ENCODE data around the gene ITGB5. TPM values are rescaled to one million over a fixed set of nuclear protein-coding genes. Genes with fewer than 3 reads are reported as not detected.
A peak's percentile ranks its signal among the peaks of the same experiment; 100 is the strongest.

Gene ITGB5, protein sequence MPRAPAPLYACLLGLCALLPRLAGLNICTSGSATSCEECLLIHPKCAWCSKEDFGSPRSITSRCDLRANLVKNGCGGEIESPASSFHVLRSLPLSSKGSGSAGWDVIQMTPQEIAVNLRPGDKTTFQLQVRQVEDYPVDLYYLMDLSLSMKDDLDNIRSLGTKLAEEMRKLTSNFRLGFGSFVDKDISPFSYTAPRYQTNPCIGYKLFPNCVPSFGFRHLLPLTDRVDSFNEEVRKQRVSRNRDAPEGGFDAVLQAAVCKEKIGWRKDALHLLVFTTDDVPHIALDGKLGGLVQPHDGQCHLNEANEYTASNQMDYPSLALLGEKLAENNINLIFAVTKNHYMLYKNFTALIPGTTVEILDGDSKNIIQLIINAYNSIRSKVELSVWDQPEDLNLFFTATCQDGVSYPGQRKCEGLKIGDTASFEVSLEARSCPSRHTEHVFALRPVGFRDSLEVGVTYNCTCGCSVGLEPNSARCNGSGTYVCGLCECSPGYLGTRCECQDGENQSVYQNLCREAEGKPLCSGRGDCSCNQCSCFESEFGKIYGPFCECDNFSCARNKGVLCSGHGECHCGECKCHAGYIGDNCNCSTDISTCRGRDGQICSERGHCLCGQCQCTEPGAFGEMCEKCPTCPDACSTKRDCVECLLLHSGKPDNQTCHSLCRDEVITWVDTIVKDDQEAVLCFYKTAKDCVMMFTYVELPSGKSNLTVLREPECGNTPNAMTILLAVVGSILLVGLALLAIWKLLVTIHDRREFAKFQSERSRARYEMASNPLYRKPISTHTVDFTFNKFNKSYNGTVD
- total RNA-seq: 10.4 TPM

DNA sequence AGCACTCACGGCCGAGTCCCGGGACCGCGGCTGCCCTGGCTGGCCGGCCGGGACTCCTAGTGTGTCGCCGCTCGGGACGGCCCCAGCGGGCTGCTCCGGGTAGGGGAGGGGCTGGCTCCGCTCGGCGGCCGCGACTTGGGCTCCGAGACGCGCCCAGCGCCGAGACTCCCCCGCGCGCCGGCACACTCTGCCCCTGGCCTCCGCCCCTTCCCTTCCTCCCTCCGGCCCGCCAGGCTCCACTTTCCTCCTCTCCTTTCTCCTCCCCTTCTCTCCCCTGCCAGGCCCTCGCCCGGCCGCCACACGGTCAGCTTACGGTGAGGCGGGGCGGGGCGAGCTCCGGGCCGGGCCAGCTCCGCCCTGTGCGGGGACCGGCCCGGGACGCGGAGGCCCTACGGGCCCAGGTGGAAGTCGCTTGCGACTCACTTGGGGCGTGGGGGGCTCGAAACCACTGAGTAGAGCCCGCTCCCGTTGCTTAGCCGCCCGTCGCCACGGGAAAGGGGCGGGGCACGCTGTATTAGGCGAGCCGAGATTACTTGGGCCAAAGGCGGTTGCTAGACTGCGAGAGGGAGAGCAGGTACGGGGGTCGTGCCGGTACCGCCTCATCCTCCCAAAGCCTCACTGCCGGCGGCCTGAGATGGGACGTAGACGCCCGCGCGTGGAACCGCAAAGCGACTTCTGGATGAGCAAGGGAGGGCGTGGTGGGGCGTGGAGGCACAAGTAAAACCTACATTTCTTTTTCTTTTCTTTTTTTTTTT, at the start of gene ITGB5:
Gene ITGB5 (minus strand): TSS at position 189 of the 755 bp plus-strand sequence. CDS start 365 bp downstream, outside the sequence.
- Histone ChIP-seq H3K4me3 (ENCODE audit: low read length) (peak within 1 kb of the TSS; percentile 33), H3K4me1 (ENCODE audit: insufficient read depth, low read length) (peaks cover 9% of the 10 kb centered on the region)

DNA sequence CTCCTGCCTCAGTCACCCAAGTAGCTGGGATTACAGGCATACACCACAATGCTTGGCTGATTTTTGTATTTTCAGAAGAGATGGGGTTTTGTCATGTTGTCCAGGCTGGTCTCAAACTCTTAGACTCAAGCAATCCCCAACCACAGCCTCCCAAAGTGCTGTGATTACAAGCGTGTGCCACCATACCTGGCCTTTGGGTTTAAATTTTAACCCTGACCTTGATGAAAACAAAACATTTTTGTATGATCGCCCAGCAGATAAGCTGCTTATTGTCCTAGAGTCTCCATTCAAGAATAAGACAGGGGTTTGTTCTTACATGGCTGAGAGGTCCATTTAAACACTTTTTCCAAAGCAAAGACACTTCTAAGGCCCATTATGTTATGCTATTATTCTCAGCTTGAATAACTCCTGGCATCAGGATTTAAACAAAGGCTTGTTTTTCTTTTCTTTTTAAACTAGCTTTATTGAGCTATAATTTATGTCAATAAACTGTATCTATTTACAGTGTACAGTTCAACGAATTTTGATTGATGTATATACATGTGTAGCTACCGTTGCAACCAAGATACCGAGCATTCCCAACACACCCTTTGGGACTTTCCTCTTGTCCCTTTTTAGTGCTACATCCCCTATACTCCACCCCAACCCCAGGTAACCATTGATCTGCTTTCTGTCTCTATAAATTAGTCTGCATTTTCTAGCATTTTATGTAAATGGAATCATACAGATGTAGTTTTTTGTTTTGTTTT, 48.8 kb upstream of the ITGB5 start:
- Histone ChIP-seq H3K9me3 (ENCODE audit: low read depth, low read length) (no peaks in the 10 kb centered on the region), H3K4me1 (ENCODE audit: insufficient read depth, low read length) (no peaks in the 10 kb centered on the region), H3K27me3 (ENCODE audit: insufficient read depth, low read length) (no peaks in the 10 kb centered on the region)

More for the DNA sequence above, at the start of gene ITGB5:
- Histone ChIP-seq H3K9me3 (ENCODE audit: low read depth, low read length) (no peaks in the 10 kb centered on the region), H3K27me3 (ENCODE audit: insufficient read depth, low read length) (peaks cover 45% of the 10 kb centered on the region)

DNA sequence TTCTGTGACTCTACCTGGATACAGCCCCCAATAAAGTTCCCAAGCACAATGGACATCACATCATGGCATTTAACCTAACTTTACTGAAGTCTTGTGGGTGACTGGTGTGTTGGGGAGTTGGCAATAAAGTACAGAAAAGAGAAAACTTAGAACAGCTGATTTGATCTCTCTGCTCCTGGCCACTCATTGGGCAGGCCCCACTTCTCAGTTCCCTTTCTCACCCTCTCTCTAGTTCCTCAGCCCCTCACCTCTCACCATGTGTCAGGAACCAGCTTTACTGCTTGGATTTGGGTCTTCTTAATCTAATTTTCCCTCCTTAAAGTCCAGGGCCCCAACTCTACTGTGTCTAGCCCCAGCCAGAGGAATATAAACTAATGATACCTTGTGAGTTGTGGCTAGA, 48.1 kb upstream of the ITGB5 start:
- no peak overlapping the region for H3K4me3 ChIP-seq (ENCODE audit: low read length)
- no peaks in the 10 kb centered on the region for H3K27me3 ChIP-seq (ENCODE audit: insufficient read depth, low read length)
- H3K9me3 ChIP-seq (ENCODE audit: low read depth, low read length): no peaks in the 10 kb centered on the region
- no peaks in the 10 kb centered on the region for H3K4me1 ChIP-seq (ENCODE audit: insufficient read depth, low read length)

More for the DNA sequence above, 48.8 kb upstream of the ITGB5 start:
- no peak overlapping the region for H3K4me3 ChIP-seq (ENCODE audit: low read length)

DNA sequence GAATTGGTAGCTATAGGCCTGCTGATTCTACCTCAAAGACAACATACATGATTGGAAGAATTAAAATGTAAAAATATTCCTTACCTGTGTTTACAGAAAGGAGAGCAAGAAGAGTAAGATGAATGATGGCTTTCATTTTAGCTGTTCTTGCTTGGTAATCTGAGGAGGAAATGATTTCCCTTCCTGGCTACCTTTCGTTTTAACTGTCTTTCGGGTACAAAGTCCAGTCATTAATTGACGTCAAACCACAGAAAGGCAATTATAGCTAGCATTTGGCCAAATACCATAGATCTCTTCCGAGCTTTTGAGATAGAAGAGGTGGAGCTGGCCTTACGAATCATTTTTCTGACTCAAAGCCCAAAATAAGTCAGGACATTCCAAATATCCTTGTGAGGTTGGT, 47.4 kb upstream of the ITGB5 start, which contains the start of gene MUC13:
Gene MUC13 (minus strand): TSS at position 175 of the 400 bp plus-strand sequence. CDS start 39 bp downstream, at position 136.
- no peaks in the 10 kb centered on the region for H3K4me1 ChIP-seq (ENCODE audit: insufficient read depth, low read length)
- no peaks in the 10 kb centered on the region for H3K9me3 ChIP-seq (ENCODE audit: low read depth, low read length)
- H3K27me3 ChIP-seq (ENCODE audit: insufficient read depth, low read length): no peaks in the 10 kb centered on the region
- no peak within 1 kb of the TSS for H3K4me3 ChIP-seq (ENCODE audit: low read length)

DNA sequence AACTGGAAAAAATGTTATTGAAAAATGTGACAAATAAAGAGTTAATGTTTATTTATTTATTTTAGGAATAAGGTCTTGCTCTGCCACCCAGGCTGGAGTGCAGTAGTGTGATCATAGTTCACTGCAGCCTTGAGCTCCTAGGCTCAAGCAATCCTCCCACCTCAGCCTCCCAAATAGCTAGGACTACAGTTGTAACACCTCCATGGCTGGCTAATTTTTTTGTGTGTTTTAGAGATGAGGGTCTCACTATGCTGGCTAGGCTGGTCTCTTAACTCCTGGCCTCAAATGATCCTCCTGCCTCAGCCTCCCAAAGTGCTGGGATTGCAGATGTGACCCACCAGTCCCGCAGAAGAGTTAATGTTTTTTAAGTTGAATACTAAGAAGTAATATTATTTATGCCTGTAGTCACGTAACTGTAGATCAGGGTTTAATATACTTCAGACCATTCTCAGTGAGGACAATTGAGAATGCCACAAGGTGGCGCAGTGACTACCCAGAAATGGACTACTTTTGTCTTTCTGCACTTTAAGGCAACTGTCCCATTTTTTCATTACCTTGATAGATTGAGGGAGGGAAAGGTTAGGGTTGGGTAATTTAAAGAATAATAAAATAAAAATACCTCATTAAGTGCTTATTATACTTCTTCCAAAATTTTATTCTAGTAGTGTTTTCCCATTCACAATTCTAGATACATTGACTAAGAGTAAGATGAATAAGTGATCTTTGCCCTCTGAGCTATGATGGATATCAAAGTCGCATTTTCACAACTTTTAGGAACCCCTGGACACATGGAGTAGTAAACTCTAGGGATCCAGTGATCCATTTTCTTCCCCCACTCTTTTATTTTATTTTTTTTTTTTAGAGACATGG, 41.4 kb upstream of the ITGB5 start:
- Histone ChIP-seq H3K4me3 (ENCODE audit: low read length) (no peak overlapping the region), H3K4me1 (ENCODE audit: insufficient read depth, low read length) (peaks cover 12% of the 10 kb centered on the region), H3K9me3 (ENCODE audit: low read depth, low read length) (no peaks in the 10 kb centered on the region), H3K27me3 (ENCODE audit: insufficient read depth, low read length) (peaks cover 2% of the 10 kb centered on the region)

DNA sequence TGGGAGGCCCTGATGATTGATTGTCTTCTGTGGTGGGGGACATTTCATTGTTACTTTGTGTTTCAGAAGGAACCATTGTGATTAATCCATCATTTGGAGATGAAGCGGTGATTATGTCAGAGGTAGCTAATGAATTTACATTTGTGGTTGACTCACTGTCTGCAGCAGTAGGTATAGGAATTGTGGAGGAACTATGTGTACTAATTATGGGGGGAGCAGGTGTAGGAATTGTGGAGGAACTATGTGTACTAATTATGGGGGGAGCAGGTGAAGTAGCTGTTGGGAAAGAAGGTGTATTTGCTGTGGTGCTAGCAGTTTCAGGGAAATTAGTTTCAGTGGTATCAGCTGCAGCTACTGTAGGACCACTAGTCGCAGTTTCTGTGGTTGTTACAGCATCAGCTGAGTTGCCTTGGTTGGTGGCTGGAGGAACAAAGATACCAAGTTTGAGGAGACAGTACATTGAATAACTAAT, 40.4 kb upstream of the ITGB5 start:
- peaks cover 12% of the 10 kb centered on the region for H3K4me1 ChIP-seq (ENCODE audit: insufficient read depth, low read length)
- H3K27me3 ChIP-seq (ENCODE audit: insufficient read depth, low read length): peaks cover 2% of the 10 kb centered on the region
- H3K9me3 ChIP-seq (ENCODE audit: low read depth, low read length): no peaks in the 10 kb centered on the region
- no peak overlapping the region for H3K4me3 ChIP-seq (ENCODE audit: low read length)

DNA sequence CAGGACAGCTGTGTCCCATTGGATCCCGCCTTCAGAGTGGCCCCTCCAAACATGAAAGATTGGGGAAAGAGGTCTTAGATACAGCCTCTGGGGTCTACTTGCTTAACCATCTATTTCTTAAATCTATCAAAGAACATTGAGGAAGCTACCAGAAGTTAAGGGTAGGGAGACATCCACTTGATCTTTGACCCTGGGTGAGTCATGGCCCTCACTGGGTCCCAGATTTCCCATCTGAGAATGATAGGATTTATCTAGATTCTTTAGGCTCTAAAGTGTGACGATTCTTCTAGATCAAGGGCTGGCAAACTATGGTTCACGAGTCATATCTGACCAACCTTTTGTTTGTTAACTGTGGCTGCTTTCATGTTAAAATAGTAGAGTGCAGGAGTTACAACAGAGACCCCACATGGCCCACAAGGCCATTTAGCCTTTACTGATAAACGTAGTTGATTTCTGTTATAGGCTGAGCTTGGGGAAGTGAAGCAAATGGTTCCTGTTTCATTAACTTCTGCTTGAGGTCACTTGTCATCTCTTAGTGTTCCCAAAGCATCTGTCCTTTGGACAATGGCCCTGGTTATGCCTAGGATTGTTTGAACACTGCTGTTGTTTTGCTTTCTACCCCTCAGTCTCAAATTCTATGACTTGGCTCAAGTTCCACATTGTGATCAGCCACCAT, 39.4 kb upstream of the ITGB5 start:
- Histone ChIP-seq H3K9me3 (ENCODE audit: low read depth, low read length) (no peaks in the 10 kb centered on the region), H3K4me3 (ENCODE audit: low read length) (no peak overlapping the region), H3K4me1 (ENCODE audit: insufficient read depth, low read length) (peaks cover 12% of the 10 kb centered on the region), H3K27me3 (ENCODE audit: insufficient read depth, low read length) (peaks cover 2% of the 10 kb centered on the region)

DNA sequence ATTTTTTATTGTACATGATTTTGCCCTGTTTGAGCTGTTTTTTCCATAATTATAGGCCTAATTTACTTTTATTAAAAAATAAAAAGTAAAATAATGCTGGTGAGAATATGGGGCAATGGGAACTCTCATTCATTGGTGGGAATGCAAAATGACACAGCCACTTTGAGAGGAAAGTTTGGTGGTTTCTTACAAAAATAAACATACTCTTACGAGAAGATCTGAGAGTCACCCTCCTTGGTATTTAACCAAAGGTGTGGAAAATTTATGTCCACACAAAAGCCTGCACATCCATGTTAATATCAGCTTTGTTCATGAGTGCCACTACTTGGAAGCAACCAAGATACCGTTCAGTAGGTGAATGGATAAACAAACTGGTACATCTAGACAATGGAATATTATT, 37.6 kb upstream of the ITGB5 start:
- Histone ChIP-seq H3K4me3 (ENCODE audit: low read length) (no peak overlapping the region), H3K4me1 (ENCODE audit: insufficient read depth, low read length) (peaks cover 12% of the 10 kb centered on the region), H3K9me3 (ENCODE audit: low read depth, low read length) (no peaks in the 10 kb centered on the region), H3K27me3 (ENCODE audit: insufficient read depth, low read length) (peaks cover 2% of the 10 kb centered on the region)

DNA sequence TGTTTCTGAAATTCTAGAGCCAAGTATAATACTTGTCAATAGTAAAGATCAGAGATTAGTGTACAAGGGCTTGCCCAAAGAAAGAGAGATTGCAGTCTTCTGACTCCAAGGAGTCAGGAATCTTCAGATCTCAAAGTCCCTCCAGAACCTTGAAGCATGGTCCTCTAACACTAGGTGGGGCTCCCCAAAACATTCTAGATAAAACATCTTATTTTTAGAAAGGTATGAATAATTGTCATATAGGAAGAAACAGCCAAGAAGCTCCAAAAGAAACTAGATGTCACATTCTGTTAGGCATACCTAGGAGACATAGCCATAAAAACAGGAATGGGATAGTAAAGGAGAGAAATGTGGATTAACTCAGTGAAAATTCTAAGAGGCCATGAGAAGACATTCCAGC, 36.7 kb upstream of the ITGB5 start:
- H3K4me3 ChIP-seq (ENCODE audit: low read length): no peak overlapping the region
- H3K4me1 ChIP-seq (ENCODE audit: insufficient read depth, low read length): peaks cover 12% of the 10 kb centered on the region
- H3K9me3 ChIP-seq (ENCODE audit: low read depth, low read length): no peaks in the 10 kb centered on the region
- H3K27me3 ChIP-seq (ENCODE audit: insufficient read depth, low read length): peaks cover under 1% of the 10 kb centered on the region

DNA sequence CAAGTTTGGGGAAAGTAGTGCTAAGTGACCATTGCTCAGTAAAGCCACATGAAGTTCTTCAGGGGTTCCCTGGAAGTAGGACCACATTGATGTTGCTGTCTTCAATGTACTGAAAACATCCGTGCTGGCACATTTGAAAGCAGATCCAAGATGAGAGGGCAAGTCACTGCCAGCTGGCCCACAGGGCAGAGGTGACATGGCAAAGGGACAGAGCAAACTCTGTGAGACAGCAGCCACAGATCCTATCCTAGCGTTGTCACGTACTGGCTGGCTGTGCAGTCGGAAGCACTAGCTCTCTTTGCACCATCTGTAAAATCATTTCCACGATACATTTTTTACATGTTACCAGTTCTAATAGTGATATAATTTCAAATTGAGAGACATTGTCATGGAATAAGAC, 33.6 kb upstream of the ITGB5 start:
- H3K9me3 ChIP-seq (ENCODE audit: low read depth, low read length): no peaks in the 10 kb centered on the region
- H3K27me3 ChIP-seq (ENCODE audit: insufficient read depth, low read length): no peaks in the 10 kb centered on the region
- no peaks in the 10 kb centered on the region for H3K4me1 ChIP-seq (ENCODE audit: insufficient read depth, low read length)
- no peak overlapping the region for H3K4me3 ChIP-seq (ENCODE audit: low read length)

DNA sequence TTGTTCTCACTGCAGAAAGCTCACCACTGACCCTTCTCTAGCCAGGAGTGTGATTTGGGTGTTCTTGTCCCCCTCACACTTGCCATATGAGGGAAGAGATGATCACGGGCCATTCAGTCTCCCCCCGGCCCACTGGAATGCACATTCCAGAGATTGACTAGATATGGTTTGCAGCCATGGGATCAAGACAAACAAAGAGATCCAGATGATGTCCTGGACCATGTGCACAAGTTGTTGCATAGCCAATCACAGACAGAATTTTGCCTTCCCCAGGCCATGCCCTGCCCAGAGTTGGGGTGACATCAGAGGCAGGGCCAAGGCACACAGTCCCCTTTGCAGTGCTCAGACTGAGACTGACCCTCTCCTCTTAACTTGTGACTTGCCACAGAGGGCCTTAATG, 32.6 kb upstream of the ITGB5 start:
- H3K9me3 ChIP-seq (ENCODE audit: low read depth, low read length): no peaks in the 10 kb centered on the region
- no peak overlapping the region for H3K4me3 ChIP-seq (ENCODE audit: low read length)
- no peaks in the 10 kb centered on the region for H3K27me3 ChIP-seq (ENCODE audit: insufficient read depth, low read length)
- no peaks in the 10 kb centered on the region for H3K4me1 ChIP-seq (ENCODE audit: insufficient read depth, low read length)

DNA sequence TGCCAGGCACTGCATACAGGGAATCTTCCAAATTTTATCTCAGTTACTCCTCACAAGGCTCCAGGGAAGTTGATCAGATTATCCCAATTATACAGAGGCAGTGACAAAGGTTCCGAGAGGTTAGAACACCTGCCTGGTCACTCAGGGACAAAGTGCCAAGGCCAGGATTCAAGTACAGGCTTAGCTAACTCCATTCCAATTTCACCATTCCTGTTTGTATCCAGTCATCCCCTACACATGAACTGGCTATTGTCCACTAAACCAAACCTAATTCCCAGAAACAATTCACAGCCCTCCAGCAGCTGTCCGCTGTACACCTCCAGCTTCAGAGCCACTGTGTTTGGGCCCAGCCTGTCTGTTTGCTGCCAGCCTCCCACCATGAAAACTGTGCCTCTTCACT, 31.4 kb upstream of the ITGB5 start:
- no peaks in the 10 kb centered on the region for H3K4me1 ChIP-seq (ENCODE audit: insufficient read depth, low read length)
- no peaks in the 10 kb centered on the region for H3K27me3 ChIP-seq (ENCODE audit: insufficient read depth, low read length)
- H3K9me3 ChIP-seq (ENCODE audit: low read depth, low read length): no peaks in the 10 kb centered on the region
- no peak overlapping the region for H3K4me3 ChIP-seq (ENCODE audit: low read length)

DNA sequence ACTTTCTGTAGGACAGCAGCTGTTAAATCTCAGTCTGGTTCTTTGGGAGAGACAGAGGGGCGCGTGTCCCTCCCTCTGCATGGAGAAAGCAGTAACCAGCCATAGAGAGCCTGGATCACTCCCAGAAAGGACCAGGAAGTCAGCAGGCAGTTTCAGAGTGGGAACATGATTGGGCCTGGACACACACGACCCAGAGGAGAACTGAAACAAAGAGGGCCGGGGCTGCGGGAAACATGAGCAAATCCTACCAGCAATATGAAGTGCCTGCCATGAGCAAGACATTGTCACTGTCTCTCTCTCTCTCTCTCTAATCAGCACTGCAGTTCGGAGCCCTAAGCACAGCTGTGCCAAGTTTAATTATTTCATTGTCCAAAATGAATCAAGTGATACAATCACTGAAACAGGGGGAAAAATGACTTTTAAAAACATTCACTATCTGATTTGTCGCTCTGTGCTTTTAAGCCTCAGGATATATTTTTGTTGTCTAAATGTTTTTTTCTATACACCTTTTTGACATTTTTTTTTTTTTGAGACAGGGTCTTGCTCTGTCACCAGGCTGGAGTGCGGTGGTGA, 29.8 kb upstream of the ITGB5 start:
- no peaks in the 10 kb centered on the region for H3K9me3 ChIP-seq (ENCODE audit: low read depth, low read length)
- H3K27me3 ChIP-seq (ENCODE audit: insufficient read depth, low read length): no peaks in the 10 kb centered on the region
- H3K4me3 ChIP-seq (ENCODE audit: low read length): no peak overlapping the region
- no peaks in the 10 kb centered on the region for H3K4me1 ChIP-seq (ENCODE audit: insufficient read depth, low read length)
